Tibial nerve (tissue), 4 donors: ENCODE results near the gene ARL5C.

Source experiments
- EP300 ChIP-seq, 2 donors: sonication (generic); formaldehyde crosslinking; IDR thresholded peaks; one replicate each; pipeline ENCODE4 v1.6.1; 2017; ENCODE audit warnings: antibody characterized with exemption in 2 of 2, mild to moderate bottlenecking in 1 of 2
- POLR2A ChIP-seq, 2 donors: fragments of 450-650 bp; IDR thresholded peaks; one replicate each; pipeline ENCODE4 v1.6.1; 2017; ENCODE audit warnings: antibody characterized with exemption in 2 of 2, mild to moderate bottlenecking in 2 of 2, moderate library complexity in 2 of 2
- TF ChIP-seq, protein P1 (sequence below), 5 experiments: fragments of 200-600 bp in 3 of 5; fragments of 450-650 bp in 2 of 5; sonication (generic) in 3 of 5; IDR thresholded peaks; one replicate each; pipeline ENCODE4 v1.5.1; 2016 to 2019; ENCODE audit warnings: antibody characterized with exemption in 5 of 5, mild to moderate bottlenecking in 3 of 5, moderate library complexity in 2 of 5

DNA sequence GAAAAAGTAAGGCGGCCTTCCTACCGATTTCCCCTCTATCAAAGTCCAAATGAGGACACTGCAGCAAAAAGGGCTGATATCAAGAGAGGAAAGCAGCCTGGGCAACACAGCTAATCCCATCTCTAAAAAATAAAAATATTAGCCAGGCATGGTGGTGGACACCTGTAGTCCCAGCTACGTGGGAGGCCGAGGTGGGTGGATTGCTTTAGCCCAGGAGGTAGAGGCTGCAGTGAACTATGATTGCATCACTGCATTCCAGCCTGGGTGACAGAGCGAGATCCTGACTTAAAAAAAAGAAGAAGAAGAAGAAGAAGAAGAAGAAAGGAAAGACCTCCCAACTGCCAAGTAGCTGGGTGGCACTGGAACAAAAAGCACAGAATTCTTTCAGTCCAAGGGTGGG, 17.1 kb upstream of the ARL5C start:
- TF ChIP-seq POLR2A (IDR thresholded peaks at IDR 0.05) (no peak), EP300 (IDR thresholded peaks at IDR 0.05) (no peak)
- TF ChIP-seq, protein P1, sequence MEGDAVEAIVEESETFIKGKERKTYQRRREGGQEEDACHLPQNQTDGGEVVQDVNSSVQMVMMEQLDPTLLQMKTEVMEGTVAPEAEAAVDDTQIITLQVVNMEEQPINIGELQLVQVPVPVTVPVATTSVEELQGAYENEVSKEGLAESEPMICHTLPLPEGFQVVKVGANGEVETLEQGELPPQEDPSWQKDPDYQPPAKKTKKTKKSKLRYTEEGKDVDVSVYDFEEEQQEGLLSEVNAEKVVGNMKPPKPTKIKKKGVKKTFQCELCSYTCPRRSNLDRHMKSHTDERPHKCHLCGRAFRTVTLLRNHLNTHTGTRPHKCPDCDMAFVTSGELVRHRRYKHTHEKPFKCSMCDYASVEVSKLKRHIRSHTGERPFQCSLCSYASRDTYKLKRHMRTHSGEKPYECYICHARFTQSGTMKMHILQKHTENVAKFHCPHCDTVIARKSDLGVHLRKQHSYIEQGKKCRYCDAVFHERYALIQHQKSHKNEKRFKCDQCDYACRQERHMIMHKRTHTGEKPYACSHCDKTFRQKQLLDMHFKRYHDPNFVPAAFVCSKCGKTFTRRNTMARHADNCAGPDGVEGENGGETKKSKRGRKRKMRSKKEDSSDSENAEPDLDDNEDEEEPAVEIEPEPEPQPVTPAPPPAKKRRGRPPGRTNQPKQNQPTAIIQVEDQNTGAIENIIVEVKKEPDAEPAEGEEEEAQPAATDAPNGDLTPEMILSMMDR (IDR thresholded peaks at IDR 0.05): no peak
